ENCODE measurements around the gene REXO4. TPM values are rescaled to one million over a fixed set of nuclear protein-coding genes. Genes with fewer than 3 reads are reported as not detected.

Gene REXO4
- total and polyA plus RNA-seq, 2 of the 13 experiments (the other 11 are each of a cell fraction or from before 2014, with no cell fraction given) = 18.5 to 30.4 TPM

GRCh38 chr9:133448487-133448972, 30.7 kb upstream of the REXO4 start (continued):
- TF ChIP-seq ZMAT5 (CRISPR knock-in tag; IDR thresholded peaks at IDR 0.05; ENCODE audit: borderline replicate concordance, low read depth) (no peak), ZNF691 (CRISPR knock-in tag; IDR thresholded peaks at IDR 0.05; ENCODE audit: borderline replicate concordance, low read depth) (no peak), ZNF768 (CRISPR knock-in tag; IDR thresholded peaks at IDR 0.05) (peak; percentile 32; the same call in 1 of the 2 replicates), ZNF484 (CRISPR knock-in tag; IDR thresholded peaks at IDR 0.05; ENCODE audit: borderline replicate concordance, low read depth) (no peak), NR1H2 (CRISPR knock-in tag; IDR thresholded peaks at IDR 0.05; ENCODE audit: borderline replicate concordance, low read depth) (no peak), ZFP91 (CRISPR knock-in tag; IDR thresholded peaks at IDR 0.05; ENCODE audit: borderline replicate concordance) (peak; percentile 45; the same call in 1 of the 2 replicates), KAT8 (CRISPR knock-in tag; IDR thresholded peaks at IDR 0.05) (peak; percentile 37; the same call in 1 of the 2 replicates), HOXA7 (CRISPR knock-in tag; IDR thresholded peaks at IDR 0.05) (no peak), RFX1 (IDR thresholded peaks at IDR 0.05) (no peak), RXRB (CRISPR knock-in tag; IDR thresholded peaks at IDR 0.05; ENCODE audit: borderline replicate concordance) (no peak), ZSCAN25 (CRISPR knock-in tag; IDR thresholded peaks at IDR 0.05) (no peak), ZNF337 (CRISPR knock-in tag; IDR thresholded peaks at IDR 0.05; ENCODE audit: borderline replicate concordance, low read depth) (no peak), ZFP90 (CRISPR knock-in tag; IDR thresholded peaks at IDR 0.05; ENCODE audit: borderline replicate concordance) (no peak), ZNF512B (CRISPR knock-in tag; IDR thresholded peaks at IDR 0.05; ENCODE audit: borderline replicate concordance) (0 out of 2 replicates have a peak, but pooled peaks have one; percentile 36), CEBPG (CRISPR knock-in tag; IDR thresholded peaks at IDR 0.05) (no peak), ZNF124 (CRISPR knock-in tag; IDR thresholded peaks at IDR 0.05) (no peak), ZBTB7B (CRISPR knock-in tag; IDR thresholded peaks at IDR 0.05) (0 out of 2 replicates have a peak, but pooled peaks have one; percentile 43), TEAD3 (CRISPR knock-in tag; optimal IDR thresholded peaks at IDR 0.05; ENCODE audit: borderline replicate concordance) (peak; percentile 23), ARID2 (CRISPR knock-in tag; IDR thresholded peaks at IDR 0.05; ENCODE audit: borderline replicate concordance) (no peak), TGIF2 (CRISPR knock-in tag; IDR thresholded peaks at IDR 0.05) (no peak), ATAD3A (CRISPR knock-in tag; IDR thresholded peaks at IDR 0.05) (no peak), HNF4G (IDR thresholded peaks at IDR 0.05; ENCODE audit: borderline replicate concordance, low read depth, low read length) (0 out of 2 replicates have a peak, but pooled peaks have one; percentile 44), HNF4G (CRISPR knock-in tag; IDR thresholded peaks at IDR 0.05; ENCODE audit: borderline replicate concordance, low read depth) (no peak), SNAI1 (CRISPR knock-in tag; IDR thresholded peaks at IDR 0.05; ENCODE audit: borderline replicate concordance) (no peak)
